ENCODE measurements around the gene DIAPH3. TPM values are rescaled to one million over a fixed set of nuclear protein-coding genes. Genes with fewer than 3 reads are reported as not detected.

The DIAPH3 gene
- total RNA-seq, 2 donors from 2014 or later, result 23.6 to 25.7 TPM

GRCh38 chr13:59950266-59950665 lies 213.5 kb downstream of the DIAPH3 start:
- Mint-ChIP-seq H3K9me3 (no peaks in the 10 kb centered on the region), H3K4me3 (no peak overlapping the region), H3K27ac (no peak overlapping the region), H3K4me1 (no peaks in the 10 kb centered on the region), H3K27me3 (ENCODE audit: insufficient read depth) (no peaks in the 10 kb centered on the region), H3K36me3 (ENCODE audit: low read depth) (peaks cover 5% of the 10 kb centered on the region)
- no peak overlapping the region for H3K27ac ChIP-seq (ENCODE audit: low read depth, low read length)
- H3K36me3 ChIP-seq (ENCODE audit: control insufficient read depth, insufficient read depth, low read length), result peaks cover 35% of the 10 kb centered on the region
- H3K4me1 ChIP-seq (ENCODE audit: control insufficient read depth, insufficient read depth, low read length), result peaks cover 3% of the 10 kb centered on the region
- no peaks in the 10 kb centered on the region for H3K9me3 ChIP-seq (ENCODE audit: control insufficient read depth, low read length)
- H3K4me3 ChIP-seq (ENCODE audit: low read length), result no peak overlapping the region
- WGBS, 2 experiments (ENCODE audit: insufficient coverage in 1 of 2, insufficient read length in 1 of 2), result 91 to 100% methylated on average over 1 to 2 of the region's 2 CpGs
- no peak overlapping the region for H3K9ac ChIP-seq (ENCODE audit: extremely low read depth, low read length, poor library complexity, severe bottlenecking)
- TF ChIP-seq CTCF (conservative IDR thresholded peaks at IDR 0.05), result no peak
- DNase-seq, result no peak
- no peaks in the 10 kb centered on the region for H3K27me3 ChIP-seq (ENCODE audit: control insufficient read depth, insufficient read depth, low read length, poor library complexity, severe bottlenecking)

GRCh38 chr13:59948686-59949085 lies 215.0 kb downstream of the DIAPH3 start:
- no peaks in the 10 kb centered on the region for H3K9me3 Mint-ChIP-seq
- no peaks in the 10 kb centered on the region for H3K36me3 Mint-ChIP-seq (ENCODE audit: low read depth)
- H3K4me1 ChIP-seq (ENCODE audit: control insufficient read depth, insufficient read depth, low read length), result peaks cover 3% of the 10 kb centered on the region
- no peak overlapping the region for H3K27ac Mint-ChIP-seq
- H3K36me3 ChIP-seq (ENCODE audit: control insufficient read depth, insufficient read depth, low read length), result peaks cover 35% of the 10 kb centered on the region
- H3K27me3 ChIP-seq (ENCODE audit: control insufficient read depth, insufficient read depth, low read length, poor library complexity, severe bottlenecking), result no peaks in the 10 kb centered on the region
- H3K4me1 Mint-ChIP-seq, result no peaks in the 10 kb centered on the region
- H3K4me3 Mint-ChIP-seq, result no peak overlapping the region
- no peak for TF ChIP-seq CTCF (conservative IDR thresholded peaks at IDR 0.05)
- no peak overlapping the region for H3K4me3 ChIP-seq (ENCODE audit: low read length)
- no peak overlapping the region for H3K9ac ChIP-seq (ENCODE audit: extremely low read depth, low read length, poor library complexity, severe bottlenecking)
- H3K27ac ChIP-seq (ENCODE audit: low read depth, low read length), result no peak overlapping the region
- no peaks in the 10 kb centered on the region for H3K27me3 Mint-ChIP-seq (ENCODE audit: insufficient read depth)
- no peaks in the 10 kb centered on the region for H3K9me3 ChIP-seq (ENCODE audit: control insufficient read depth, low read length)
- DNase-seq, result no peak

GRCh38 chr13:59946944-59947343 lies 216.8 kb downstream of the DIAPH3 start:
- H3K27ac ChIP-seq (ENCODE audit: low read depth, low read length), result no peak overlapping the region
- H3K4me1 ChIP-seq (ENCODE audit: control insufficient read depth, insufficient read depth, low read length), result peaks cover 3% of the 10 kb centered on the region
- Mint-ChIP-seq H3K27me3 (ENCODE audit: insufficient read depth) (no peaks in the 10 kb centered on the region), H3K4me3 (no peak overlapping the region), H3K27ac (no peak overlapping the region), H3K4me1 (no peaks in the 10 kb centered on the region), H3K9me3 (no peaks in the 10 kb centered on the region), H3K36me3 (ENCODE audit: low read depth) (no peaks in the 10 kb centered on the region)
- H3K4me3 ChIP-seq (ENCODE audit: low read length), result no peak overlapping the region
- WGBS, 2 experiments (ENCODE audit: insufficient coverage in 1 of 2, insufficient read length in 1 of 2), result 81 to 95% methylated on average over 3 to 4 of the region's 4 CpGs
- no peaks in the 10 kb centered on the region for H3K9me3 ChIP-seq (ENCODE audit: control insufficient read depth, low read length)
- H3K27me3 ChIP-seq (ENCODE audit: control insufficient read depth, insufficient read depth, low read length, poor library complexity, severe bottlenecking), result no peaks in the 10 kb centered on the region
- no peak overlapping the region for H3K9ac ChIP-seq (ENCODE audit: extremely low read depth, low read length, poor library complexity, severe bottlenecking)
- TF ChIP-seq CTCF (conservative IDR thresholded peaks at IDR 0.05), result no peak
- DNase-seq, result no peak
- peaks cover 29% of the 10 kb centered on the region for H3K36me3 ChIP-seq (ENCODE audit: control insufficient read depth, insufficient read depth, low read length)

All from endodermal cell (in vitro differentiated cells).